ENCODE results near the gene LONRF3. TPM values are rescaled to one million over a fixed set of nuclear protein-coding genes. Genes with fewer than 3 reads are reported as not detected.

Gene LONRF3
- total and polyA plus RNA-seq, 8 donors, result 0.55 to 79.1 (median 4.3) TPM

DNA sequence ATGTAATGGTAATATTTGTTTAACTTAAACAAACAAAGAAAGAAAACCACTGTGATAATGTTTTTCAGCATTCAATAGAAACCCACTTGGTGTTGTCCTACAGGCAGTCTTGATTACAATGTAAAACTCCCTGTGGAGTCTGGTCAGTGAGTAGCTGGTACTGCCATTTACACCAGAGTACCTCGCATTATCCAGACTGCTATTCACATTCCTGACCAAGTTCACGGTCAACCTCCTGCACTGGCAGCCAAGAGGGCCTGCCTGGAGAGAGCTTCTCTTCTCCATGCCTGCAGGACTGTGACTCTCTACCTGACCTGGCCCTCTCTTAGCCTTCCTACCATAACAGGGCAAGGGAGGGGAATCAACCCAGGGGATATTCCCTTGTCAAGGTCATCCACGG is 2.9 kb upstream of the LONRF3 start:
- Histone ChIP-seq H3K9me3 (no peaks in the 10 kb centered on the region), H3K4me1 (peaks cover 0 to 37% (median 16%) of the 10 kb centered on the region in 4 donors), H3K36me3 (no peaks in the 10 kb centered on the region), H3K4me3 (no peak overlapping the region), H3K27ac (no peak overlapping the region), H3K27me3 (peaks cover 0 to 22% (median 19%) of the 10 kb centered on the region in 3 donors)
- intact Hi-C loops (cut with DNase I; ENCODE audit: low total_unique reads), result no loop called here
- DNase-seq, result peak in 1 of 2 donors; percentile 25
- WGBS, 5 donors, result 27 to 38% (median 29%) methylated on average over 3 of the region's 3 CpGs
- TF ChIP-seq, protein P1, sequence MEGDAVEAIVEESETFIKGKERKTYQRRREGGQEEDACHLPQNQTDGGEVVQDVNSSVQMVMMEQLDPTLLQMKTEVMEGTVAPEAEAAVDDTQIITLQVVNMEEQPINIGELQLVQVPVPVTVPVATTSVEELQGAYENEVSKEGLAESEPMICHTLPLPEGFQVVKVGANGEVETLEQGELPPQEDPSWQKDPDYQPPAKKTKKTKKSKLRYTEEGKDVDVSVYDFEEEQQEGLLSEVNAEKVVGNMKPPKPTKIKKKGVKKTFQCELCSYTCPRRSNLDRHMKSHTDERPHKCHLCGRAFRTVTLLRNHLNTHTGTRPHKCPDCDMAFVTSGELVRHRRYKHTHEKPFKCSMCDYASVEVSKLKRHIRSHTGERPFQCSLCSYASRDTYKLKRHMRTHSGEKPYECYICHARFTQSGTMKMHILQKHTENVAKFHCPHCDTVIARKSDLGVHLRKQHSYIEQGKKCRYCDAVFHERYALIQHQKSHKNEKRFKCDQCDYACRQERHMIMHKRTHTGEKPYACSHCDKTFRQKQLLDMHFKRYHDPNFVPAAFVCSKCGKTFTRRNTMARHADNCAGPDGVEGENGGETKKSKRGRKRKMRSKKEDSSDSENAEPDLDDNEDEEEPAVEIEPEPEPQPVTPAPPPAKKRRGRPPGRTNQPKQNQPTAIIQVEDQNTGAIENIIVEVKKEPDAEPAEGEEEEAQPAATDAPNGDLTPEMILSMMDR (IDR thresholded peaks at IDR 0.05), result no peak
- no peak for TF ChIP-seq EP300 (IDR thresholded peaks at IDR 0.05)
- no peak for TF ChIP-seq POLR2AphosphoS5 (IDR thresholded peaks at IDR 0.05)
- TF ChIP-seq POLR2A (IDR thresholded peaks at IDR 0.05), result no peak

DNA sequence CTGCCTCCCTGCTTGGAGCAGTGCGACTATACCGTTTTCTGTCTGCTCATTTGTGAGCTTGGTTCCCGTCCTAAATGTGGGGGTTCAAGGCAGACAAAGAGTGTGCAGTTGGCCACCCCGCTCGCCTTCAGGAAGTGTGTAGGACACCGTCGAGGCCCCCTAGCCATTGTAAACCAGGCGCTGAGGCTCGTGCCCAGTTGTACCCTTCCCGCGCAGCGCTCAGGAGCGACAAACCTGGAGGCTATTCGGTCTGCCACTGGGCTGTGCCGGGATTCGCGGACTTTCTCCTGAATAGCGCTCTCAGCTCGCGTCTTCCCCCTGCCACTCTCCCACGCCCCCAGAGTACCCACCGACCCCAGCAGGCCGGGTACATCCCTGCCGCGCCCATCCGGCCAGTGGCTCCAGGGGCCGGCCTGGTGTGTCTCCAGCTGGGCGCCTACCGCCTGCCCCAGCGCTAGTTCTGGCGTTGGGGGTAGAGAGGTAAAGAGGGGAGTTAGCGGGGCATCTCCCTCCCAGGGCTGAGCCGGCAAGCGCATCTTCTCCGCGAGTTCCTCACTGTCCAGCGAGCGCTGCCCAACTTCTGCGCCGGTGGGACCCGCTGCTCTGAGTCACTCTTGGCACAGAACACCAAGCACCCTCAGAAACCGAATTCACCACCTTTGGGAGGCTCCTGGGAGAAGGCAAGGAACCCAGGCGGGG is 880 bp upstream of the LONRF3 start:
- Histone ChIP-seq H3K9me3 (no peaks in the 10 kb centered on the region), H3K27ac (peak overlapping the region in 2 of 5 donors; percentile 84 to 85), H3K4me1 (peaks cover 0 to 42% (median 23%) of the 10 kb centered on the region in 4 donors), H3K36me3 (peaks cover 0 to 3% (median 0%) of the 10 kb centered on the region in 4 donors), H3K4me3 (peak overlapping the region; percentile 53 to 58 (median 56)), H3K27me3 (peaks cover 0 to 22% (median 19%) of the 10 kb centered on the region in 3 donors)
- TF ChIP-seq POLR2AphosphoS5 (IDR thresholded peaks at IDR 0.05), result no peak
- no peak for TF ChIP-seq POLR2A (IDR thresholded peaks at IDR 0.05)
- TF ChIP-seq, protein P1 (IDR thresholded peaks at IDR 0.05), result no peak
- TF ChIP-seq EP300 (IDR thresholded peaks at IDR 0.05), result no peak
- 3 to 53% (median 6%) methylated on average over 14 to 43 of the region's 43 CpGs for WGBS, 5 donors
- intact Hi-C loops (cut with DNase I; ENCODE audit: low total_unique reads), result no loop called here
- peak in 1 of 2 donors; percentile 25 for DNase-seq

DNA sequence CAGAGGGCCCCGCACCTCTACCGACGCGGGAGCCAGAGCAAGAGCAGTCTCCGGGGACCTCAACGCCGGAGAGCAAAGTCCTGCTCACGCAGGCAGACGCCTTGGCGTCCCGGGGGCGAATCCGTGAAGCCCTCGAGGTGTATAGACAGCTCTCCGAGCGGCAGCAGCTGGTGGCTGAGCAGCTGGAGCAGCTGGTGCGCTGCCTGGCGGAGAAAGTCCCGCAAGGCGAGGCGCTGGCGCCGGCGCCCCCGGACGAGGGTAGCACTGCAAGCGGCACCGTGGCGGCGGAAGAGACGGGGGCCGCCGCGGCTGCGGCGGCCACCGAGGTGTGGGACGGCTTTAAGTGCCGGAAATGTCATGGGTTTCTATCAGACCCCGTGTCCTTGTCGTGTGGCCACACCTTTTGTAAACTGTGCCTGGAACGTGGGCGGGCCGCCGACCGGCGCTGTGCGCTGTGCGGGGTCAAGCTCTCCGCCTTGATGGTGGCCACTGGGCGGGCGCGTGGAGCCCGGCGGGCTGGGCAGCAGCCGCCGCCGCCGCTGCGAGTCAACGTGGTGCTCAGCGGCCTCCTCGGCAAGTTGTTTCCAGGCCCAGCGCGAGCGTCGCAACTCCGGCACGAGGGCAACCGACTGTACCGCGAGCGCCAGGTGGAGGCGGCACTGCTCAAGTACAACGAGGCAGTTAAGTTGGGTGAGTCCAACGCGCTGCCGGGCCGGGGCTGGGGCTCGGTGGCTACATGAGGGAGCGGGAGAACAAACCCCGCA is 672 bp downstream of the LONRF3 start:
- intact Hi-C loops (cut with DNase I; ENCODE audit: low total_unique reads), result no loop called here
- H3K27me3 ChIP-seq, result peaks cover 0 to 22% (median 19%) of the 10 kb centered on the region in 3 donors
- H3K4me1 ChIP-seq, result peaks cover 0 to 42% (median 23%) of the 10 kb centered on the region in 4 donors
- H3K27ac ChIP-seq, result peak overlapping the region; percentile 76 to 85 (median 80)
- H3K36me3 ChIP-seq, result peaks cover 0 to 13% (median 11%) of the 10 kb centered on the region in 4 donors
- TF ChIP-seq, protein P1 (IDR thresholded peaks at IDR 0.05), result no peak
- TF ChIP-seq POLR2A (IDR thresholded peaks at IDR 0.05) (no peak), EP300 (IDR thresholded peaks at IDR 0.05) (no peak), POLR2AphosphoS5 (IDR thresholded peaks at IDR 0.05) (peak in 2 of 3 donors; percentile 41 to 56)
- peak; percentile 68 to 73 for DNase-seq
- WGBS, 5 donors, result 0 to 59% (median 21%) methylated on average over 61 to 82 of the region's 82 CpGs; no CpG with 5 or more reads in 1 of the 5 donors
- H3K9me3 ChIP-seq, result no peaks in the 10 kb centered on the region
- peak overlapping the region; percentile 53 to 58 (median 56) for H3K4me3 ChIP-seq

DNA sequence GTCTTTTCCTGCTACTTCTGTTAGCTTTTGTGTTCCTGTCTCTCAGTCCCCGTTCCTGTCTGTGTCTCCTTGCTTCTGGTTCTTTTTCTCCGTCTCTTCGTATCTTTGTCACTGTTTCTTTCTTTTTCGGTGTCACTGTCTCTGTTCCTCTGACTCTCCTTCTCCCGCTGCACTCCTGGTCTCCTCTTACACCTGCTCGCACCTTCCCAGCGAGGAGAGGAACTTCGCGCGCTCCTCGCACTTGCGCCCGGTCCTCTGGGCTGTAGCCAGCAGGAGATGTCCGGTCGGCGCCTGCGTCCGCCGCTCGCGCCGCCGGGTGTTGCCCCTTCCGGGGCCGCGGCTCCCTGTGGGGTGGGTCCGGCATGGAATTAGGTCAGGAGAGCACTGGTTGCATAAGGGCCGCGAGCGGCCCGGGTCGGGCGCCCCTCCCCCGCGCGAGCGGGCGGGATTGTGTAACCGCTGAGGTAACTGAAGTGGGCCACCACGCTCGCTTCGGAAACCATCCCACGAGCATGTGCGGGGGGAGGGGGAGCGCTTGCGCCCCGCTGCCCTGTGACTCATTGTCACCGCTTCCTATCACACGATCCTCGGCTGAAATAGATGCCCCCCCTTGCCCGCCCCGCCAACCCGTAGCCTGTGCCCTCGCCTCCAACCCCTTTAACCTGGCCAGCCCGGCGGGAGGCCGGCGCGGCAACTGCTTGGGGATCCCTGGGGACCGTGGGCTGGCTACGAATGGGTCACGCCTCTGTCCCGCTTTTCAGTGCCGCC is 1.6 kb downstream of the LONRF3 start:
- TF ChIP-seq, protein P1 (IDR thresholded peaks at IDR 0.05), result no peak
- peak in 1 of 3 donors; percentile 40 for TF ChIP-seq POLR2AphosphoS5 (IDR thresholded peaks at IDR 0.05)
- Histone ChIP-seq H3K36me3 (peaks cover 0 to 17% (median 13%) of the 10 kb centered on the region in 4 donors), H3K27me3 (peaks cover 0 to 22% (median 19%) of the 10 kb centered on the region in 3 donors), H3K9me3 (no peaks in the 10 kb centered on the region), H3K4me1 (peaks cover 0 to 42% (median 23%) of the 10 kb centered on the region in 4 donors), H3K27ac (peak overlapping the region; percentile 76 to 85 (median 81)), H3K4me3 (peak overlapping the region; percentile 53 to 58 (median 56))
- WGBS, 5 donors, result 0 to 43% (median 11%) methylated on average over 15 to 64 of the region's 64 CpGs
- intact Hi-C loops (cut with DNase I; ENCODE audit: low total_unique reads), result no loop called here
- DNase-seq, result peak; percentile 66 to 76

Measured in stomach (tissue), 9 donors.